ENCODE results near the gene USP49. TPM values are rescaled to one million over a fixed set of nuclear protein-coding genes. Genes with fewer than 3 reads are reported as not detected.
A peak's percentile ranks its signal among the peaks of the same experiment; 100 is the strongest.

Gene USP49
- polyA plus RNA-seq, 1 of the 3 experiments (the other 2 are of a cell fraction): 2.4 TPM

GRCh38 chr6:41896281-41896680, 1.1 kb upstream of the USP49 start:
- 94% methylated on average over 3 of the region's 3 CpGs for WGBS (ENCODE audit: low lambda C conversion rate)
- no peak for DNase-seq
- peak overlapping the region; percentile 90; the same call in 1 of the 2 replicates for H2AFZ ChIP-seq (ENCODE audit: low read depth)

GRCh38 chr6:41894366-41895299, 542 bp downstream of the USP49 start:
- POLR2A ChIA-PET: interaction anchor here (0.7 kb wide), 1 partner anchor 26 kb away, joined by 3 read pairs; the partner anchor contains the start of genes BYSL and MED20
- Histone ChIP-seq H3K4me3 (ENCODE audit: low read depth in 2 of 2, low read length in 1 of 2) (peak overlapping the region; percentile 83 to 94), H3K27me3 (ENCODE audit: insufficient read depth) (no peaks in the 10 kb centered on the region), H3K27ac (ENCODE audit: low read depth in 2 of 2, low read length in 1 of 2) (no peak overlapping the region; a peak in 1 of 4 replicates), H3K4me2 (peak overlapping the region; percentile 88), H3K9me2 (no peaks in the 10 kb centered on the region), H3F3A (replicated peaks; ENCODE audit: insufficient read depth) (peaks cover 8% of the 10 kb centered on the region), H3K9ac (peak overlapping the region; percentile 77; the same call in 1 of the 2 replicates), H3K36me3 (replicated peaks in 1 of 2; ENCODE audit: control insufficient read depth in 1 of 2, insufficient read depth in 2 of 2, low read length in 1 of 2) (peaks cover 0 to 2% of the 10 kb centered on the region in 2 experiments), H2AFZ (ENCODE audit: low read depth) (peak overlapping the region; percentile 82), H3K9me3 (no peaks in the 10 kb centered on the region), H3K79me2 (ENCODE audit: insufficient read depth) (peaks cover 3% of the 10 kb centered on the region; the same call in 1 of the 2 replicates), H3K4me1 (ENCODE audit: control insufficient read depth in 1 of 2, insufficient read depth in 2 of 2, low read depth in 1 of 2, low read length in 1 of 2) (peaks cover 5 to 12% of the 10 kb centered on the region in 2 experiments; a peak in 2 of 4 replicates), H4K20me1 (ENCODE audit: insufficient read depth) (no peaks in the 10 kb centered on the region)
- CTCF ChIA-PET: interaction anchor here (1.1 to 1.9 kb wide), 2 partner anchors 27 to 108 kb away, joined by 3 to 13 read pairs; partner anchors contain the start of genes BYSL and MED20
- DNase-seq: no peak
- WGBS (ENCODE audit: low lambda C conversion rate): 4% methylated on average over 42 of the region's 56 CpGs
- TF ChIP-seq MEF2A (IDR thresholded peaks at IDR 0.05; ENCODE audit: borderline replicate concordance, low read depth): no peak
- TF ChIP-seq ZBTB33 (IDR thresholded peaks at IDR 0.05; ENCODE audit: borderline replicate concordance, low read depth): no peak
- TF ChIP-seq NRF1 (IDR thresholded peaks at IDR 0.05; ENCODE audit: low read depth, low read length): no peak
- no peak for TF ChIP-seq FOXJ3 (CRISPR knock-in tag; IDR thresholded peaks at IDR 0.05)
- no peak for TF ChIP-seq IRF3 (IDR thresholded peaks at IDR 0.05; ENCODE audit: low read depth, low read length)
- no peak for TF ChIP-seq GABPA (IDR thresholded peaks at IDR 0.05; ENCODE audit: low read depth)
- no peak for TF ChIP-seq EZH2phosphoT487 (IDR thresholded peaks at IDR 0.05; ENCODE audit: borderline replicate concordance, low read depth)
- no peak for TF ChIP-seq YY1 (IDR thresholded peaks at IDR 0.05; ENCODE audit: low read depth)
- TF ChIP-seq CTCF (IDR thresholded peaks at IDR 0.05): no peak
- no peak for TF ChIP-seq RXRA (IDR thresholded peaks at IDR 0.05; ENCODE audit: borderline replicate concordance, low read depth)
- no peak for TF ChIP-seq USF2 (IDR thresholded peaks at IDR 0.05; ENCODE audit: borderline replicate concordance, low read depth, low read length)
- no peak for TF ChIP-seq NFIC (IDR thresholded peaks at IDR 0.05; ENCODE audit: borderline replicate concordance)
- no peak for TF ChIP-seq TEAD4 (IDR thresholded peaks at IDR 0.05; ENCODE audit: borderline replicate concordance, insufficient read depth)
- no peak for TF ChIP-seq TCF12 (IDR thresholded peaks at IDR 0.05)
- no peak for TF ChIP-seq RAD21 (IDR thresholded peaks at IDR 0.05; ENCODE audit: low read length)
- TF ChIP-seq EP300 (IDR thresholded peaks at IDR 0.05; ENCODE audit: borderline replicate concordance in 1 of 2, low read depth in 1 of 2, low read length in 1 of 2): no peak

More at GRCh38 chr6:41896281-41896680, 1.1 kb upstream of the USP49 start:
- peak overlapping the region; percentile 77; the same call in 1 of the 2 replicates for H3K9ac ChIP-seq
- no peaks in the 10 kb centered on the region for H3K27me3 ChIP-seq (ENCODE audit: insufficient read depth)
- no peaks in the 10 kb centered on the region for H3K9me2 ChIP-seq
- peak overlapping the region; percentile 83 to 94 for H3K4me3 ChIP-seq (ENCODE audit: low read depth in 2 of 2, low read length in 1 of 2)
- no peaks in the 10 kb centered on the region for H4K20me1 ChIP-seq (ENCODE audit: insufficient read depth)
- H3K9me3 ChIP-seq: no peaks in the 10 kb centered on the region
- peaks cover 8% of the 10 kb centered on the region for H3F3A ChIP-seq (replicated peaks; ENCODE audit: insufficient read depth)
- peak overlapping the region; percentile 79 to 82 for H3K27ac ChIP-seq (ENCODE audit: low read depth in 2 of 2, low read length in 1 of 2)
- H3K4me2 ChIP-seq: peak overlapping the region; percentile 86
- peaks cover 3% of the 10 kb centered on the region; the same call in 1 of the 2 replicates for H3K79me2 ChIP-seq (ENCODE audit: insufficient read depth)
- peaks cover 5 to 12% of the 10 kb centered on the region in 2 experiments; a peak in 2 of 4 replicates for H3K4me1 ChIP-seq (ENCODE audit: control insufficient read depth in 1 of 2, insufficient read depth in 2 of 2, low read depth in 1 of 2, low read length in 1 of 2)
- peaks cover 2 to 3% of the 10 kb centered on the region in 2 experiments for H3K36me3 ChIP-seq (replicated peaks in 1 of 2; ENCODE audit: control insufficient read depth in 1 of 2, insufficient read depth in 2 of 2, low read length in 1 of 2)
- ChIA-PET POLR2A (interaction anchor here (0.7 kb wide), 1 partner anchor 25 kb away, joined by 3 read pairs; the partner anchor contains the start of genes BYSL and MED20), CTCF (interaction anchor here (0.6 to 1.6 kb wide), 3 partner anchors 25 to 177 kb away, joined by 3 to 7 read pairs (median 5); partner anchors contain the start of genes BYSL, MED20 and TOMM6)
- TF ChIP-seq NFIC (IDR thresholded peaks at IDR 0.05; ENCODE audit: borderline replicate concordance) (no peak), EZH2phosphoT487 (IDR thresholded peaks at IDR 0.05; ENCODE audit: borderline replicate concordance, low read depth) (no peak), RXRA (IDR thresholded peaks at IDR 0.05; ENCODE audit: borderline replicate concordance, low read depth) (no peak), SMC3 (IDR thresholded peaks at IDR 0.05; ENCODE audit: low read depth, low read length) (no peak), MXI1 (IDR thresholded peaks at IDR 0.05; ENCODE audit: low read depth, low read length) (no peak), RCOR1 (IDR thresholded peaks at IDR 0.05; ENCODE audit: low read length) (no peak), EP300 (IDR thresholded peaks at IDR 0.05; ENCODE audit: borderline replicate concordance in 1 of 2, low read depth in 1 of 2, low read length in 1 of 2) (no peak)
